CD4-positive, CD25-positive, alpha-beta regulatory T cell (primary cell): ENCODE data around the gene MYO9B. TPM values are rescaled to one million over a fixed set of nuclear protein-coding genes. Genes with fewer than 3 reads are reported as not detected.
A peak's percentile ranks its signal among the peaks of the same experiment; 100 is the strongest.

Experiments
- ATAC-seq, 2 donors: fragments of 150-1000 bp; cut with Tn5 transposase; one replicate each; pipeline ENCODE4 v1.10.0; 2021; ENCODE audit warnings: low read depth in 2 of 2, moderate number of reproducible peaks in 2 of 2, moderate library complexity in 1 of 2
- DNase-seq, 3 donors: peaks; one replicate each; pipeline versions ENCODE4 v3.0.0 to v3.0.0-alpha.2; 2012 to 2022; ENCODE audit warnings: mixed read lengths in 1 of 3
- H3K27ac ChIP-seq: one replicate; pipeline ENCODE4 v1.7.0; 2013; ENCODE audit warnings: mild to moderate bottlenecking, low read length; ENCODE audit not compliant: insufficient read depth, poor library complexity, severe bottlenecking
- H3K27me3 ChIP-seq: one replicate; pipeline ENCODE4 v1.7.0; 2013; ENCODE audit warnings: low read length; ENCODE audit not compliant: control insufficient read depth, insufficient read depth
- H3K36me3 ChIP-seq: one replicate; pipeline ENCODE4 v1.7.0; 2013; ENCODE audit warnings: mild to moderate bottlenecking, low read length, moderate library complexity; ENCODE audit not compliant: control insufficient read depth, insufficient read depth
- H3K4me1 ChIP-seq: 2 replicates; pipeline ENCODE4 v1.7.0; 2013; ENCODE audit warnings: mild to moderate bottlenecking, low read length; ENCODE audit not compliant: insufficient read depth, control insufficient read depth, poor library complexity, severe bottlenecking
- H3K4me3 ChIP-seq: one replicate; pipeline ENCODE4 v1.7.0; 2013; ENCODE audit warnings: low read depth, mild to moderate bottlenecking, low read length, moderate library complexity
- H3K9me3 ChIP-seq, 2 experiments: 1 replicate in 1 of 2; 2 replicates in 1 of 2; pipeline ENCODE4 v1.7.0; 2013; ENCODE audit warnings: low read length in 2 of 2, mild to moderate bottlenecking in 1 of 2, moderate library complexity in 1 of 2; ENCODE audit not compliant: control insufficient read depth in 2 of 2
- H3K27ac Mint-ChIP-seq, 3 donors: one replicate each; pipeline ENCODE4 v1.8.0; 2020 to 2022; ENCODE audit warnings: mild to moderate bottlenecking in 3 of 3, mixed read lengths in 3 of 3, moderate library complexity in 2 of 3
- H3K27me3 Mint-ChIP-seq: one replicate; pipeline ENCODE4 v1.8.0; 2022; ENCODE audit warnings: mild to moderate bottlenecking, mixed read lengths
- H3K36me3 Mint-ChIP-seq: one replicate; pipeline ENCODE4 v1.8.0; 2020; ENCODE audit warnings: mixed read lengths
- H3K4me1 Mint-ChIP-seq, 4 donors: one replicate each; pipeline ENCODE4 v1.8.0; 2020 to 2022; ENCODE audit warnings: mixed read lengths in 4 of 4, mild to moderate bottlenecking in 1 of 4
- H3K4me3 Mint-ChIP-seq, 4 donors: one replicate each; pipeline ENCODE4 v1.8.0; 2020 to 2022; ENCODE audit warnings: mild to moderate bottlenecking in 4 of 4, mixed read lengths in 4 of 4, moderate library complexity in 3 of 4
- H3K9me3 Mint-ChIP-seq, 7 donors: one replicate each; pipeline ENCODE4 v1.8.0; 2020 to 2022; ENCODE audit warnings: mixed read lengths in 7 of 7, mild to moderate bottlenecking in 3 of 7, moderate library complexity in 2 of 7
- polyA plus RNA-seq, 4 donors: library from polyadenylated mRNA; unstranded; fragments of 300-500 nt; fragmentation: Illumina TruSeq; gene quantifications; one replicate each; pipeline ENCODE4 v1.2.3, GENCODE V29; 2021
- total RNA-seq: library from RNA; stranded (reverse); gene quantifications from one replicate; pipeline ENCODE4 v1.2.3, GENCODE V29; 2022

The MYO9B gene
- total and polyA plus RNA-seq, 5 donors from 2014 or later: 3.4 to 252 (median 6.1) TPM

DNA sequence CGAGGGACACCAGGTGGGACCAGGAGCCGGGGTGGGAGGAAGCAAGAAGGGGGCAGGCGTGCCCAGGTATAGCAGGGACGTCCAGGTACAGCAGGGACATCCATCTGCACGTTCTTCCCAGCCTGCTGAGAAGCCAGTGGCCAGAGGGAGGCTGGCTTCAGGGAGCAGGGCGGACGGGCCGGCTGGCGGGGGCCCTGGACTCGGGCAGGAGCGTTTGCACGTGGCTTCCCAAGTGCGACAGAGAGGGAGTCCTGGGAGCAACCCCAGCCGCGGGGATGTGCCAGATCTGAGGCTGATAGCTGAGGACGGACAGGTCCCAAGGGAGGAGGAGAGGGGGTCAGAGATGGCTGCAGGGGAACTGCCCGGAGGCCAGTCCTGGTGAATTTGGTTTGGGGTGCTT is 36.7 kb downstream of the MYO9B start:
- H3K36me3 Mint-ChIP-seq: peaks cover 20% of the 10 kb centered on the region

DNA sequence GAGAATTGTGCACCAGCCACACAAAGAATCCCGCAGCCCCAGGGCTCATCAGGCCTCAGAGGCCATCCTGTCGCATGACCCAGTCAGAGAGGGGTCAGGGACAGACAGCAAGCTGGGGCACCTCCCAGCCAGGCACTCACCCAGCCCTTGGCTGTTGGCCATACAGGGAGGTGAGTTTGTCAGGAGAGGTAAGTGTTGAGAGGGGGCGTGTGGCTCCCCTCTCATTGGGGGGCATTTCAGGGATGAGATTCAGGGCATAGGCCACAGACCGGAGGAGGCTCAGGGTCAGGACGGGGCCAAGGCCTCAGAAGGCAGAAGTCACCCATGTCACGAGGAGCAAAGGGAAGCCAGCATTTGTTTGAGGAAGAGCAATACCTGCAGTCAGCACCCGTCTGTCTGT is 37.1 kb downstream of the MYO9B start:
- Mint-ChIP-seq H3K27ac (peak overlapping the region; percentile 68 to 88 (median 69)), H3K4me3 (peak overlapping the region in 1 of 4 donors; percentile 77), H3K4me1 (peaks cover 0 to 29% (median 14%) of the 10 kb centered on the region in 4 donors), H3K27me3 (no peaks in the 10 kb centered on the region), H3K9me3 (no peaks in the 10 kb centered on the region), H3K36me3 (peaks cover 20% of the 10 kb centered on the region)
- no peak overlapping the region for H3K4me3 ChIP-seq
- H3K36me3 ChIP-seq: peaks cover 26% of the 10 kb centered on the region
- no peaks in the 10 kb centered on the region for H3K9me3 ChIP-seq
- H3K4me1 ChIP-seq: no peaks in the 10 kb centered on the region
- DNase-seq (no peak), ATAC-seq (no peak)
- no peak overlapping the region for H3K27ac ChIP-seq
- H3K27me3 ChIP-seq: no peaks in the 10 kb centered on the region

More for the DNA sequence above, 36.7 kb downstream of the MYO9B start:
- Mint-ChIP-seq H3K4me3 (no peak overlapping the region), H3K4me1 (peaks cover 0 to 29% (median 14%) of the 10 kb centered on the region in 4 donors), H3K27me3 (no peaks in the 10 kb centered on the region), H3K9me3 (no peaks in the 10 kb centered on the region), H3K27ac (peak overlapping the region in 1 of 3 donors; percentile 74)
- DNase-seq (no peak), ATAC-seq (no peak)
- Histone ChIP-seq H3K9me3 (no peaks in the 10 kb centered on the region), H3K4me3 (no peak overlapping the region), H3K27me3 (no peaks in the 10 kb centered on the region), H3K4me1 (no peaks in the 10 kb centered on the region), H3K27ac (no peak overlapping the region), H3K36me3 (peaks cover 28% of the 10 kb centered on the region)

DNA sequence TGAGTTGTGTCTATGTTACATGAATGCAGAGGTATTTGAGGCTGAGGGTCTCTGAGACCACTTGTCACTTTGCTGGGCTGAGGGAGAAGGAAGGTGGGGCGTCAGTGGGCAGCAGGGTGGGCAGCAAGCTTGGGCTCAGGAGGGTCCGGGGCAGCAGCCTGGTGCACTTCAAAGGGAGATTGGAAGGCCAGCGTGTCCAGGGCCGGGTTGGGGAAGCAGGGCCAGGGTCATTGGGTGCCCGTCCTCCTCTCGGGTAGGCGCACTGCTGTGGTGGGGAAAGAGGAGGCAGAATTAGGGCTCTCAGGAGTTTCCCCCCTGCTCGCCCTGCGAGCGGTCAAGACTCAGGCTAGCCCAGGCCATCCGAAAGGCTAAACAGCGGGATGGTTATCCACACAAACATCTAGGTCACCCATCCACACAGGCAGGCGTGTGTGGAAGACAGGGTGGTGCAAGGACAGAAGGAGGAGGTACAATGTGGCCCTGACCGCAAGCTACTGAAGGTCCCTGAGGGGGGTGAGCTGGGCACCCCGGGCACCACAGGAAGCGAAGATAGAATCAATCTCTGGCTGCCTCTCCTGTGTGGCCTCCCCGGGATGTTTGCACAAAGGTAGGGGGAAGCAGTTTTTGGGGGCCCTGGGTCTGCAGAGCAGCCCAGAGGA is 37.7 kb downstream of the MYO9B start:
- H3K4me1 ChIP-seq: no peaks in the 10 kb centered on the region
- peaks cover 20% of the 10 kb centered on the region for H3K36me3 Mint-ChIP-seq
- H3K27ac ChIP-seq: no peak overlapping the region
- H3K4me3 Mint-ChIP-seq: no peak overlapping the region
- H3K9me3 Mint-ChIP-seq: no peaks in the 10 kb centered on the region
- no peaks in the 10 kb centered on the region for H3K9me3 ChIP-seq
- H3K36me3 ChIP-seq: peaks cover 23% of the 10 kb centered on the region
- H3K27me3 ChIP-seq: no peaks in the 10 kb centered on the region
- H3K4me1 Mint-ChIP-seq: peaks cover 0 to 33% (median 14%) of the 10 kb centered on the region in 4 donors
- H3K27ac Mint-ChIP-seq: peak overlapping the region in 2 of 3 donors; percentile 68 to 88
- H3K4me3 ChIP-seq: no peak overlapping the region
- no peak for ATAC-seq
- no peaks in the 10 kb centered on the region for H3K27me3 Mint-ChIP-seq
- no peak for DNase-seq

DNA sequence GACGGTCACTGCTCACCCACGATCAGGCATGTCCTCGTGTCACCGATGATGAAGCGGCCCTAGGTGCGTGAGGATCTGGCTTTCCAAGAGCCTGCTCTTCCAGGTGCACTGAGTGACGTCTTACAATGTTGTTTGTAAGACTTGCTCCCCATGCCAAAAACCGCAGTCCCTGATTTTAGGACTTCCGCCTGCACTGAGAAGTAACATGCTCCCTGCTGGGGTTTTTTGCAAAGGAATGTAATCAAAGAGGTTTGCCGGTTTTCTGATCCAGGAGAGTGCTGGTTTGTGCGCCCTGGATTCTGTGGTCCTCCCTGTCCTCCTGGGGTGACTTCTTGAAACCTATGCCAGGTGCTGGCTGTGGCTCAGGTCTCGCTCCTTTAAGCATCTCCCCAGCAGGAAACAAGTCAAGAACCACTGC is 38.8 kb downstream of the MYO9B start:
- Mint-ChIP-seq H3K9me3 (no peaks in the 10 kb centered on the region), H3K4me1 (peaks cover 0 to 30% (median 12%) of the 10 kb centered on the region in 4 donors), H3K27ac (peak overlapping the region in 2 of 3 donors; percentile 53 to 68), H3K4me3 (no peak overlapping the region), H3K27me3 (no peaks in the 10 kb centered on the region), H3K36me3 (peaks cover 25% of the 10 kb centered on the region)
- ATAC-seq (no peak), DNase-seq (no peak)
- Histone ChIP-seq H3K27me3 (no peaks in the 10 kb centered on the region), H3K9me3 (no peaks in the 10 kb centered on the region), H3K4me1 (no peaks in the 10 kb centered on the region), H3K4me3 (no peak overlapping the region), H3K36me3 (peaks cover 27% of the 10 kb centered on the region), H3K27ac (no peak overlapping the region)

DNA sequence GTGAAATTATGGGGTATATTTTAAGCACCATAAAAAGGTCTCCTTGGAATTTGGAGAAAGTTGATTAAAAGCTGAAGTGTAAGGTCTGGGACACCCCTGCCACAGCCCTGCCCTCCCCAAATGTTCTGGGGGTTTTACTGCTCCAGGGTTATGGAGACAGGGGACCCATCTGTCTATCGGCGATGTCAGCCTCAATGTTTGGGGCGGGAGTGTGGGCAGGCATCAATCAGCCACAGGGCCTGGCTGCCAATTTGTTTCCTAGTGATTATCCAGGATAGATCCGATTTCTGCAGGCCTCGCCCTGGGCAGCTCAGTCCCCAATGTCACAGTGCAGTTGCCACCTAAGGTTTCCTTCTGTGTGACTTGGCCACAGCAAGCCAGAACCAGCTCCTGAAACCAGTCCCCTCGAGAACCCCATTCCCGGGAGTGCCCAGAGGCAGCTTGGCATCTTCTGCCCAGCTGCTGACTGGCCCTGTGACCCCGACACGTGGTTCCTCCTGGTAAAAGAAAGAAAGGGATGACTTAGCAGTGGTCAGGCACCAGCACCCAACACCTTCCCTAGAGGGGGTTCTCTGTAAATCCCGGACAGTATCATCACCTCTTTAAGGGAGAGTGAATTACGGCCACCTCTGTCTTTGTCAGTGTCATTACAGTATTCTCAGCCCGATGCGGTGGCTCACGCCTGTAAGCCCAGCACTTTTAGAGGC is 41.6 kb downstream of the MYO9B start:
- Mint-ChIP-seq H3K27ac (peak overlapping the region; percentile 5 to 79 (median 23)), H3K4me1 (peaks cover 4 to 27% (median 16%) of the 10 kb centered on the region in 4 donors), H3K9me3 (no peaks in the 10 kb centered on the region), H3K4me3 (no peak overlapping the region), H3K27me3 (no peaks in the 10 kb centered on the region), H3K36me3 (peaks cover 31% of the 10 kb centered on the region)
- ATAC-seq (no peak), DNase-seq (no peak)
- H3K9me3 ChIP-seq: no peaks in the 10 kb centered on the region
- H3K36me3 ChIP-seq: peaks cover 24% of the 10 kb centered on the region
- no peaks in the 10 kb centered on the region for H3K4me1 ChIP-seq
- no peak overlapping the region for H3K4me3 ChIP-seq
- no peaks in the 10 kb centered on the region for H3K27me3 ChIP-seq
- no peak overlapping the region for H3K27ac ChIP-seq

DNA sequence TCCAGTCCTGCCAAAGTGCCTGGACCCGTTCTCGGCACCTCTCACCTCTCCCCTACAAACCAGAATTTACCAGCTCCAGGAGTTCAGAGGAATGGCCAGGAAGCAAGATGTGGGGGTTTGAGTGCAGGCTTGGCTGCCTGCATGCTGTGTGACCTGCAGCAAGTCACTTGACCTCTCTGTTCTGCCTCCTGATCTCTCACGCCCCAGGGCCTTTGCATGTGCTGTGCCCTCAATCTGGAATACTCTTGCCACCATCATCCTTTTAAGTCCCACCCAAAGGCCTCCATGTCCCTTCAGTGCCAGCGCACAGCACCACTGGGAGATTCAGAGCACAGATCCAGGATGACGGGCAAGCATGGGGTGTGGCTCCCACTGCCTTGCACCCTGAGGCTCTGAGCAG is 43.4 kb downstream of the MYO9B start:
- peaks cover 3% of the 10 kb centered on the region for H3K4me1 ChIP-seq
- ATAC-seq (no peak), DNase-seq (no peak)
- no peak overlapping the region for H3K4me3 ChIP-seq
- peaks cover 24% of the 10 kb centered on the region for H3K36me3 ChIP-seq
- H3K36me3 Mint-ChIP-seq: peaks cover 33% of the 10 kb centered on the region
- H3K9me3 Mint-ChIP-seq: peaks cover 0 to 1% (median 0%) of the 10 kb centered on the region in 7 donors
- no peak overlapping the region for H3K27ac ChIP-seq
- H3K27me3 Mint-ChIP-seq: no peaks in the 10 kb centered on the region
- H3K4me3 Mint-ChIP-seq: no peak overlapping the region
- H3K9me3 ChIP-seq: no peaks in the 10 kb centered on the region
- no peaks in the 10 kb centered on the region for H3K27me3 ChIP-seq
- peak overlapping the region in 2 of 3 donors; percentile 5 to 75 for H3K27ac Mint-ChIP-seq
- H3K4me1 Mint-ChIP-seq: peaks cover 4 to 30% (median 14%) of the 10 kb centered on the region in 4 donors

DNA sequence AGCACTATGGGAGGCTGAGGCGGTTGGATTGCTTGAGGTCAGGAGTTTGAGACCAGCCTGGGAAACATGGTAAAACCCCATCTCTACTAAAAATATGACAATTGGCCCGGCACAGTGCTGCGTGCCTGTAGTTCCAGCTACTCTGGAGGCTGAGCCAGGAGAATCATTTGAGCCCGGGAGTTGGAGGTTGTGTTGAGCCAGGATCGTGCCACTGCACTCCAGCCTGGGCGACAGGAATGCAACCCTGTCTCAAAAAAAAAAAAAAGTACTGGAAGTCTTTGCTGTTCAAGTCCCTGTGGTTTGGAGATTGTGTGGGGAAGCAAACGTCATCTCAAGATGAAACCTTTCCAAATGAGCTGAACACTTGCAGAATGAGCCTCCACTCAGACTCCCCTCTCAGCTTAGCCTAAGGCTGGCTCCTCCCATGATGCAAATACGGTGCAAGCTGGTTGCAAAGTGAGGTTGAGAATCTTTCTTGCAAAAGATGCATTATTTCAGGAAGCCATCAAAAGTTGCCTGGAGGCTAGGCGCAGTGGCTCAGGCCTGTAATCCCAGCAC is 46.2 kb downstream of the MYO9B start:
- H3K4me3 Mint-ChIP-seq: no peak overlapping the region
- H3K27me3 ChIP-seq: no peaks in the 10 kb centered on the region
- ATAC-seq (no peak), DNase-seq (no peak)
- H3K9me3 Mint-ChIP-seq: peaks cover 0 to 1% (median 0%) of the 10 kb centered on the region in 7 donors
- H3K4me1 ChIP-seq: peaks cover 30% of the 10 kb centered on the region
- peaks cover 7% of the 10 kb centered on the region for H3K36me3 ChIP-seq
- peak overlapping the region; percentile 36 to 83 (median 67) for H3K27ac Mint-ChIP-seq
- peaks cover 10 to 52% (median 31%) of the 10 kb centered on the region in 4 donors for H3K4me1 Mint-ChIP-seq
- H3K4me3 ChIP-seq: no peak overlapping the region
- no peaks in the 10 kb centered on the region for H3K27me3 Mint-ChIP-seq
- H3K9me3 ChIP-seq: no peaks in the 10 kb centered on the region
- no peak overlapping the region for H3K27ac ChIP-seq
- H3K36me3 Mint-ChIP-seq: peaks cover 29% of the 10 kb centered on the region
